ENCODE data around the gene CPXM1.
"Not testable (repeated sequence)": the region's sequence is repeated elsewhere in the genome, so short reads cannot be mapped to it uniquely, and the experiment has no call there.

Gene CPXM1

GRCh38 chr20:2800521-2801285, at the start of gene CPXM1:
Gene CPXM1 (minus strand): TSS chr20:2800627. CDS start chr20:2800572, 55 bp downstream.
- DNase-seq: no peak

DNA sequence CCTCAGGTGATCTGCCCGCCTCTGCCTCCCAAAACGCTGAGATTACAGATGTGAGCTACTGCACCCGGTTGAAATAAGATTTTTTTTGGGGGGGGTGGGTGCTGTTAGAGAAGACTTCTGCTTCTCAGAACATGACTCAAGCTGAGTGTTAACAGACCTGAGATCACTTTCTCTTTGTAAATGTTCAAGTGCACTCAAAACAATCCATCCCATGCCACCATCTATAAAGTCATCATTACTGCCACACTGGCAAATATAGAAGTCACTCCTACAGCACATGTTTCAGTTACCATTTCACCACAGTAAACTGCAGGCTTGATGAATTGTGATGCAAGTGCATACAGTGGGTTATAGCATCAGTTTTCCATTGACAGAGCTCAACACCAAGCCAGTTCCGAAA, 49.1 kb upstream of the CPXM1 start:
- DNase-seq: no peak

- DNase-seq: no peak
These were observed 47.4 kb upstream of the CPXM1 start for GRCh38 chr20:2847802-2848201.

DNA sequence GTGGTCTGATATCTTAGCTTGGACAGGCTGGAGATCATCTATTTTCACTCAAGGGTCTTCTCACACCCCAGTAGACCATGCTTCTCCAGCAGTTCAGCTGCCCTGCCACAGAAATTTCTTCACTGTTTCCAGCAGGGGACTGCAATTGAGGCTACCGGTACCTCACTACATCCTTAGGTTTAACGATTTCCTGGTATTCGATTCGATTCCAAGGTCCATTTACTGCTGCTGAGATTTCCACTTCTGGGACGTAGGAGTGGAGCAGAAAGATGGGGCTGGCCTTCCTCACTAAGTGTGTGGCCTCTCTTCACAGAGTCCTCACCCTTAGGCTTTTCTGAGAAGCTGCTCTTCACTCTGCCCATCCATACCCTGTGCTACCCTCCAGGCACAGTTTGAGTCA, 46.3 kb upstream of the CPXM1 start:
- no peak for DNase-seq

- DNase-seq: no peak
These were observed 45.2 kb upstream of the CPXM1 start for GRCh38 chr20:2845607-2846006.

DNA sequence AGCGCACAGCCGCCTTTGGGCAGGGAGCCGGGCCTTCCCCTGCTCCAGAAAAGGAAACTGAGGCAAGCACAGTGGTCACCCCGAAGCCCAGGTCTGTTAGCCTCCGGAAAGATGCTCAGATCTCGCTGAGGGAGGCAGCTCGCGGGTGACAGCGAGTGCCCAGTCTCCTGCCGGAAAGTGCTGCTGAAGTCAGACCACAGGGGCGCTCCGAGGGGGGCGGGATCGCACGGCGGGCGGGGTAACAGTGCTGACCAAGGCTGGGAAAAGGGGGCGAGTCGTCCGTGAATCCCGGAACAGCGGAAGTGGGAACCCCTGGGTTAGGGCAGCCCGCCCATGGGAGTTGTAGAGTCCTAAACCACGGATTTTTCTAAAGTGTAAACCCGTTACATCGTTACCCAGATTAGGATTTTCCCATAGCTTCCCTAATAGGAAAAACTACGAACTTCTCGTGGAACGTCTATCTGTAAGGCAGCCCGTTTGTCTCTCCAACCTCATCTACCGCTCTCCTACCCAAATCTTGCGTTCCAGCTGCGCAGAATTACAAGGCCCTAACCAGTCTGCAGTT, 40.6 kb upstream of the CPXM1 start:
- DNase-seq: peak; percentile 12

- DNase-seq: peak; percentile 87
These were observed 39.9 kb upstream of the CPXM1 start, which contains the start of the genes PCED1A and VPS16 for GRCh38 chr20:2840138-2840966. Gene PCED1A (minus strand): TSS chr20:2840655. CDS start chr20:2839912, 743 bp downstream. Gene VPS16 (plus strand): TSS chr20:2840745. CDS start chr20:2840775, 30 bp downstream.

DNA sequence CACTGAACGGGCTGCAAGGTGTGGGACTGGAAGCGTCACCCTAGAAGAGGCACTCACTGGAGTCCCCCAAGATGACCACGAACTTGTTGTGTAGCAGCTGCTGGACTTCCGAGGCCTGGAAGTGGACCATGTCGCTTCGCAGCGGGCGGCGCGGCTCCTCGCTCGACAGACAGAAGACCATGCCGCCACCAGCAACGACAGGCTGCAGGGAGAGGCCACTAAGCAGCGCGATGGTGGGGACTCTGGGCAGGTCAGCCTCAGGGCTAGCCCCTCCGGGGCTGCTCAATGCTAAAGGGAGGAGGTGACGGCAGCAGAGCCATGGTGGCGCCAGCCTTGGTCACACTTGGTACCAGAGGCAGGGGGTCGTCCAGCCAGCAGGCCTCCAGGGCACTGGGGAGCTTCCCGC, 39.3 kb upstream of the CPXM1 start:
- no peak for DNase-seq

DNA sequence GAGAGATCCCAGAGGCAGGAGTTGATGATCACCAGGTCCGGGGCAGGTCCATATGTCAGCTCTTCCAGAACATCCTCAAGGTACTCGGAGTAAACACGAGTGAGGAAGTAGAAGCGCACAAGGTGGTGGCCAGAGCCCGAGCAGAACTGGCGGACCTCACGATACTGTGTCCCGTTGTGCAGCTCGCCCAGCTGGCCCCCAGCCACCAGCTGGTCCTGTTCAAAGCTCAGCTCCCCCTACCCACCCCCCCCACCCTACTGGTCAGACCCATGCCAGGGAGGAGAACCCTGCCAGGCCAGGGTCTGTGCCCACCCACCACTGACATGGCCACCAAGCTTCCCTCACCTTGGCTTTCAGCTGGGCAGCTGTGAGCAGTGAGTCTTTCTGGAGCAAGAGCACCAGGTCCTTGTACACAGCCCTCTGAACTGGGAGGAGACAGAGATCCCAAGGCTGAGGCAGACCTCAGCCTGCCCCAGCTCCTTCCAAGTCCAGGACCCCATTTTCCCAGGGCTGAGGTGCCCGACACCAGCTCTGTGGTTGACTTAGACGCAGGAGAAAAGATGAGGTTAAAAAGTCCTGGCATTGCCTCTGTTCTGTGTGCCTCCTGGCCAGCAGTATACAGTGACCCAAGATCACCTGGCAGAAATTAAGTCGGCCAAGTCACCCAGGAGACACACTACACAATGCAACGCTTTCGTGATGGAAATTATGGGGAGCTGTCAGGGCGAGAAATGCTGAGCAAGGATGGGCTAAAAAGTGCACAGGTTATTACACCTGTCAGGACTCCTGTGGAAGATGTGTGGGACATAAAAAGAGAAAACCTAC, 38.6 kb upstream of the CPXM1 start:
- no peak for DNase-seq

GRCh38 chr20:2838170-2838797, 37.9 kb upstream of the CPXM1 start:
- DNase-seq: no peak

- DNase-seq: no peak
These were observed 37.0 kb upstream of the CPXM1 start for GRCh38 chr20:2837221-2837960.

DNA sequence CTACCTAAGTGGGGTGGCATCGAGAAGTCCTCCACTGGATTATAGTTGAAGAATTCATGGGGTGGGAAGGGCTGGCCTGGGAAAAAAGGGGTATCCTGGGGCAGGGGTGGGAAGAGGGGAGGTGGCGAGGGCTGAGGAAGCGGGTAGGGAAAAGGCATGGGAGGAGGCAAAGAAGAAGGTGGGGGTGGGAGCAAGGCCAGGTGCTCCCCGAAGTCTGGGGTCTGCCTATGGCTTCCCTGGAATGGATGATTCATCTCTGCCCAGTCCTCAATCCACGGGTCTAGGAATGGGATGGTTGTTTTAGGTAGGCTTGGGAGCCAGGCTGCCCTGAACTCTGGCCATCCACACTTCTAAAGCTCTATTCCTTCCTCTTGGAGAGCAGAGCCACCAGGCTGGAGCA, 35.6 kb upstream of the CPXM1 start:
- DNase-seq: no peak

- DNase-seq: no peak
These were observed 34.9 kb upstream of the CPXM1 start for GRCh38 chr20:2835331-2835796.

DNA sequence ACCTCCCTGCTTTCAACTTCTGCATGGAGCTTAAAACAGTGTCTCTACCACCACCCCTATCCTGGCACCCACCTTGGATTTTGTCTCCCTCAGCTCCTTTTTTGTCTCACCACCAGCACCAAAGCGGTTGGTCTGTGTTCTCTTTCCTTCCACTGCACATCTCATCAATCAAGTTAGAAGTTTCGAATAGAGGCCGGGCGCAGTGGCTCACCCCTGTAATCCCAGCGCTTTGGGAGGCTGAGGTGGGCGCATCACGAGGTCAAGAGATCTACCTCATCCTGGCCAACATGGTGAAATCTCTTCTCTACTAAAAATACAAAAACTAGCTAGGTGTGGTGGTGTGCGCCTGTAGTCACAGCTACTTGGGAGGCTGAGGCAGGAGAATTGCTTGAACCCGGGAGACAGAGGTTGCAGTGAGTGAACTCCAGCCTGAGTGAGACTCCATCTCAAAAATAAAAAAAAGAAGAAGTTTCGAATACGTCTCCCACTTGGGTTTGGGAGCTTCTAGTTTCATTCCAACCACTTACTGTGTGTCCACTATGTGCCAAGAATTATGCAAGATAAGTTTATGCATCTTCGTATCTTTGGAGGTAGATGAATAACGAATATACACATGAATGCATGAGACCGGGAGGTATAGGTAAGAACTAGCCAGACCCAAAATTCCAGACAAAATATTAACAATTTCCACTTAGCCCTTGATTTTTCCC, 34.1 kb upstream of the CPXM1 start:
- DNase-seq: no peak

- no peak for DNase-seq
These were observed 33.3 kb upstream of the CPXM1 start for GRCh38 chr20:2833761-2834160.

DNA sequence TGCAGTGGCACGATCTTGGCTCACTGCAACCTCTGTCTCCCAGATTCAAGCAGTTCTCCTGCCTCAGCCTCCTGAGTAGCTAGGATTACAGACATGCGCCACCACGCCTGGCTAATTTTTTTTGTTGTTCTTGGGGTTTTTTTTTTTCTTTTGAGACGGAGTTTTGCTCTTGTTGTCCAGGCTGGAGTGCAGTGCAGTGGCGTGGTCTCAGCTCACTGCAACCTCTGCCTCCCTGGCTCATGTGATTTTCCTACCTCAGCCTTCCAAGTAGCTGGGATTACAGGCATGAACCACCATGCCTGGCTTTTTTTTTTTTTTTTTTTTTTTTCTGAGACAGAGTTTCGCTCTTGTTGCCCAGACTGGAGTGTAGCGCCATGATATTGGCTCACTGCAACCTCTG, 30.8 kb upstream of the CPXM1 start:
- DNase-seq: not testable (repeated sequence)

- no peak for DNase-seq
These were observed 28.9 kb upstream of the CPXM1 start for GRCh38 chr20:2829376-2829775.

DNA sequence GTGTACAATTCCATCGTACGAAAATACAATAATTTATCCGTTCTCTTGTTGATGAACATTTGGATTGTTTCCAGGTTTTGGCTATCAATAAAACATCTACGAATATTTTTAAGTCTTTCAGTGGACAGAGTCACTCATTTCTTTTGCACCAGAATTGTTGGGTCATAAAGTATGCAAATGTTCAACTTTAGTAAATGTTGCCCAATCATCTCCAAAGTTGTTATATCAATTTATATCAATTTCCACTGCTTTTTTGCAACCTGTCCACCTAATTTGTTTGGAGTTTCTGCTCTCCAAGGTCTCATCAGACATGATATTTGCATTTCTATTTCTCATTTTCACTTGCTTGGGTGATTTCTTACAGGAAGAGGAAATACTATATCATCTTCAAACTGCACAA, 26.2 kb upstream of the CPXM1 start:
- no peak for DNase-seq

DNA sequence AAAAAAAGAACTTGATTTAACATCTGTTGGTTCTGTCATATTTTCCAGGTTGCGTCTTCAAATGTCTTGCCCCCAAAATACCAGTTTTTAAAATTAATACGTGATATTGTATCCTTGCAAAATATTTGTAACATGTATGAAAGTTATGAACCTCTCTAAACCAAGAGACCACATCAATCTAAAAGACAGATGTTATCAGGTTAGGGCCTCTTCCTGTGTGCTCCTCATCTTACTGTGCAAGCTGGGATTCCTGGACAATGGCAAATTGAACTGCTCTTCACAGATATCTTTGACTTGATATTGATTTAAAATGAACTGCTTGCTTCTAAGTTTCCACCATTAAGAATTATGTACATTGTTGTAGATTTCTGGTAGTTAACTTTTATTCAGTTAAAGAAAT, 25.3 kb upstream of the CPXM1 start:
- no peak for DNase-seq

GRCh38 chr20:2822073-2822472, 21.6 kb upstream of the CPXM1 start:
- DNase-seq: peak; percentile 51

All from CD4-positive, alpha-beta T cell treated with Interleukin-4 for 4 hours (primary cell).